GM21528 (cell line): ENCODE measurements around the gene ZNF664.

ENCODE experiments used
- ATAC-seq: cut with Tn5 transposase; IDR thresholded peaks from one replicate; pipeline ENCODE4 v1.9.1; 2021; ENCODE audit warnings: mild to moderate bottlenecking, moderate library complexity; ENCODE audit not compliant: unreplicated experiment, low FRiP score

The ZNF664 gene

GRCh38 chr12:123956249-123956648, 16.8 kb upstream of the ZNF664 start:
- ATAC-seq = no peak

- no peak for ATAC-seq
Measured at GRCh38 chr12:123957196-123957595, 15.8 kb upstream of the ZNF664 start.

GRCh38 chr12:123958462-123958861, 14.6 kb upstream of the ZNF664 start:
- no peak for ATAC-seq

GRCh38 chr12:123958876-123959275, 14.1 kb upstream of the ZNF664 start:
- no peak for ATAC-seq

GRCh38 chr12:123960029-123960735, 12.8 kb upstream of the ZNF664 start:
- ATAC-seq = no peak

GRCh38 chr12:123960856-123961255, 12.2 kb upstream of the ZNF664 start:
- no peak for ATAC-seq

- ATAC-seq = no peak
Measured at GRCh38 chr12:123961585-123962345, 11.2 kb upstream of the ZNF664 start.

- ATAC-seq = no peak
Measured at GRCh38 chr12:123962513-123962912, 10.5 kb upstream of the ZNF664 start.

GRCh38 chr12:123963821-123964220, 9.2 kb upstream of the ZNF664 start:
- ATAC-seq = no peak

- ATAC-seq = no peak
Measured at GRCh38 chr12:123965382-123965781, 7.6 kb upstream of the ZNF664 start.

- ATAC-seq = no peak
Measured at GRCh38 chr12:123966596-123966995, 6.4 kb upstream of the ZNF664 start.

- no peak for ATAC-seq
Measured at GRCh38 chr12:123967121-123967586, 5.9 kb upstream of the ZNF664 start.

GRCh38 chr12:123971449-123971769, 1.6 kb upstream of the ZNF664 start:
- no peak for ATAC-seq

GRCh38 chr12:123971770-123972456, 1.1 kb upstream of the ZNF664 start:
- ATAC-seq = peak; percentile 23

GRCh38 chr12:123973552-123974341, 732 bp downstream of the ZNF664 start:
- peak; percentile 20 for ATAC-seq

GRCh38 chr12:123976227-123976826, 3.3 kb downstream of the ZNF664 start:
- no peak for ATAC-seq

GRCh38 chr12:123979566-123979965, 6.6 kb downstream of the ZNF664 start:
- no peak for ATAC-seq

GRCh38 chr12:123982269-123982668, 9.3 kb downstream of the ZNF664 start:
- no peak for ATAC-seq

- no peak for ATAC-seq
Measured at GRCh38 chr12:123983822-123984485, 10.9 kb downstream of the ZNF664 start.

- no peak for ATAC-seq
Measured at GRCh38 chr12:123984903-123985302, 11.9 kb downstream of the ZNF664 start.
